HG03469 (cell line): Measurements from ENCODE around the gene POLK.
"Not testable (repeated sequence)": the region's sequence is repeated elsewhere in the genome, so short reads cannot be mapped to it uniquely, and the experiment has no call there.

ENCODE experiments used
- ATAC-seq: cut with Tn5 transposase; IDR thresholded peaks from one replicate; pipeline ENCODE4 v1.9.1; 2021; ENCODE audit warnings: mild to moderate bottlenecking, moderate library complexity, moderate number of reproducible peaks; ENCODE audit not compliant: unreplicated experiment

POLK gene

DNA sequence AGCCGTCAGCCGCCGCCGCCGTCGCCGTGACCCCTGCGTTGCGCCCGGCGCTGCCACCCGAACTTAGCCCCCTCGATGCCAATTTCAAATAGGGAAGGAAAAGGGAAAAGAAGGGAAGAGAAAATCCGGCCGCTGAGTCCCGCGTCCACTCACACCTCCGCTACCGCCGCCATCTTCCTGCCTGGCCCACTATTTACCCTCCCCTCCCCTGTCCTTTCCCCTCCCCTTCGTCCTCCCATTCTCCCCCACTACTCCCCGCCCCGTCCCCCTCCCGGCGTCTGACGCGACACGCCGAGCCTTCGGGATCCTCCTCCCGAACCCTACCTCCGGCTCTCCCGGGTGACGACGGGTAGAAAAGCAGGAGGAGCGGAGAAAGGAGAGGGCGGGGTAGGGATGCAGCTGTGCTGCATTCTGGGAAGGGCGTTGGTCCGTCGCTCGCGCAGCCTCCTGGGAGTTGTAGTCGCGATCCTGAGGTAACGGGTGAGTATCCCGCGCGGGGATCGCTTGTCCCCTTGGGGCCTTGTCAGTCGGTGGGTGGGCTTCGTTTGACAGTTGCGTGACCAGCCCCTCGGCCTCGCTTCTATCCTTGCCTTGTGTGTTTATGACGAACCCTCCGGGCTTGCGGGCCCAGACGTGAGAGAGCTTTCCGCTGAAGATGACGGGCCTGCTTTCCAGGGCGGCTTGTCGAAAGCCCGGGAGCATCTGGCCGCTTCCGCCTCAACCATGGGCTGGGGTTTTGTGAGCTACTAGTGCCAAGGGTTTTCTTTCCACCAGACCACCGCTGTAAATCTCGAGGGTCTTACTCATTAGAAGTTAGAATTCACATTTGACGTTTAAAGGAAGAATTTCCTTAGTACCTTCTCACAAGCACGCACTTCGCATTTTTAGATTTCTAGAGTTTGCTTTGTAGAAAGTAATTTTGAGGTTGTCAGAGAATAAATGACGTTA lies at the start of gene POLK, which contains the start of gene CERT1:
Gene POLK, plus strand, starts transcription at position 457 of the 948 bp plus-strand sequence.
Gene CERT1, minus strand, starts transcription at position 195 of the 948 bp plus-strand sequence. CDS start 422 bp downstream, outside the sequence.
- ATAC-seq = peak; percentile 62

DNA sequence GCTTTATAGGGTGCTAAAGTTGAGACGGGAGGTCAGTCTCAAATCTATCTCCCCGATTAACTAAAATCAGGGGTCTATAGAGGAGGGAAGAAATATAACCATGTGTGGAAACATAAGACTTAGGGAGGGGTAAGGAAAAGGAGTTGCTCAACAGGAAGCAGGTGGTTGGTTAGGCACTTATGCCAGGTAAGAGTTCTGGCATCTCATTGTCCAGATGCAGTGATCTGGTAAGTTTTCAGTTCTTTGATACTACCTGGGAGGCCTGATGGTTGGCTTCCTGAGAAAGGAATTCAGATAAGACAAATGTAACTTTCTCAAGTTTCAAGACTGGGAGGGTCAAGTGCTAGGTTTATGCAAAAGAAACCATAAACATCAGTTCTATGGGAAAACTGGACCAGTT lies 48.0 kb upstream of the POLK start:
- ATAC-seq = no peak

DNA sequence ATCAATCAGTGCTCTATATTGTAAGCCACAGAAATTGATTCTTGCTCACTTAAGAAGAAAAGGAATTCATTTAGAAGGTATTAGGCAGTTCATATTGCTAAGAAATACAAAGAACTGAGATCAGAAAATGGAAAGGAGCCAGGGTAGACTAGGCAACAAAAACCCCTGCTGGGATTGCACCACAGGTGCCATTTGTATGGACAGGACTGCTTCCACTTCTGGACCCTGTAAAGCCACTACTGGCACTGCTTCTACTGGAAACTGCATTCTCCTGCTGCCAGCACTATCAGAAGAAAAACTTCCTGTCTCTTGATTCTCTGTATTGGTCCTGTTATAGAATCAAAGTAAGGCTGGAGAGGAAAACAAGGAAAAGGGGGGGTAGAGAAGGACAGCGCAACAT lies 46.2 kb upstream of the POLK start:
- ATAC-seq = no peak

DNA sequence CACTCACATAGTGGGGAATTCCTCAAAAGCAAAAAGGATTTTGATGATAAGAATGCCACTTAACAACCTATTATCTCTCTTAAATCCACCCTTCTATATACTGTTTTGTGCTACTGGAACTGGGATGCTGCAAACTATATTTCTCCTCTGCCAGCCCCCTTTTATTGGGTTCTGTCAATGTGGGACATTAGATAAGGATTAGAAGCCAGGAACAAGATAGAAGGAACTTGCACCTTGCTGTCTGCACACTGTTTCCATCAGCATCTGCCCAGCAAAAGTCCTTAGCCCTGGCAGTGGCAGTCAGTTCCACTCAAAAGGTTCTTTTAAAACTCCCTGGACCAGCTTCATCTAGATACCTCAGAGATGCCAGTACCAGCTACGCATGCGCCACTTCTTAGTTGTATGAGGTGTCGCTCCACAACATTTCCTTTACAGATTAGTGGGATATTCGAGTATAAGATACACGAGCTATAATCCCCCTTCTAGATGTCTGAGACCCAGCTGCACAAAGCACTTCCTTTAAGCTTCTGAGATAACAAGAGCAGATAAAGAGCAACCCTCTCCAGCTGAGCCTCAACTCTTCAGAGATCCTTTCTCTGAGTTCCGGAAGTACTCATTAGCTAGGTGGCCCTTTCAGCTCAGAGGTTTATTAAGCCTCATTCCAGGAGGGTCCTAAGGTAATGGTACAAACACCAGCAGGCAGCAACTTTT lies 45.5 kb upstream of the POLK start:
- no peak for ATAC-seq

DNA sequence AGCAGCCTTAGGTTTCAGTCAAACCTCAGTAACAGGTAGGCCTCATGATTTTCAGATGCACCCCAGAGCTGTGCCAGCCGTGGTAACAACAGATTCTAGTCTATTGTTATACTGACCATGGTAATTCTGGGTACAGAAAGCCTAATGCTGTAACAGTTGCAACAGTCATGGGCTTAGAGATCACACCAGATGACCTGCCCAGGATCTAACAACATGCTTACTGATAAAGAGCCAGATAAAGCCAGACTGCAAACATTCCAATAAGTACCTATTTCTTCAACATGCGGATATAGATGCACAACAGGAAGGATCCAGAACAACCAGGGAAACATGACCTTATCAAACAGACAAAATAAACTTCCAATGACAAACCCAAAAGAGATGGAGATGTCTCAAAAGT lies 43.1 kb upstream of the POLK start:
- ATAC-seq = no peak

DNA sequence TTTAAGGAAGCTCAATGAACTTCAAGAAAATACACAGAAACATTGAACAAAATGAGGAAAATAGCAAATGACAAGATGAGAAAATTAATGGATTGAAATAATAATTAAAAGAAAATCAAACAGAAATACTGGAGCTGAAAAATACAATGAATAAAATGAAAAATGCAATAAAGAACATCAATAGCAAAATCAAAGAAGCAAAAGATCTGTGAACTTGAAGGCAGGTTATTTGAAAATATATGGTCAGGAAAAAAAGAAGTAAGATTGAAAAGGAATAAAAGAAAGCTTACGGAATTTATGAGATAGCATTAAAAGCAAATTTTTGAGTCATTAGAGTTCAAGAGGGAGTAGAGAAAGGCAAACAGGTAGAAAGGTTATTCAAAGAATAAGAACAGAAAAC lies 42.7 kb upstream of the POLK start:
- ATAC-seq = no peak

DNA sequence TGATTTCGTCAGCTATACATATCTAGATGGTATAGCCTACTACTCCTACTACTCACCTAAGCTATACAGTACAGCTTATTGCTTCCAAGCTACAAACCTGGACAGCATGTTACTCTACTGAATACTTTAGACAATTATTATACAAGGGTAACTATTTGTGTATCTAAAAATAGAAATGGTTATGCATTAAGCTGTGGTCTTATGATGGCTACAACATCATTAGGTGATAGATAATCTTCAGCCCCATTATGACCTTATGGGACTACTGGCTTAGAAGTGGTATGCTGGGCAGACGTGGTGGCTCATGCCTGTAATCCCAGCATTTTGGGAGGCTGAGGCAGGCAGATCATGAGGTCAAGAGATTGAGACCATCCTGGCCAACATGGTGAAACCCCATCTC lies 40.5 kb upstream of the POLK start:
- ATAC-seq = no peak

DNA sequence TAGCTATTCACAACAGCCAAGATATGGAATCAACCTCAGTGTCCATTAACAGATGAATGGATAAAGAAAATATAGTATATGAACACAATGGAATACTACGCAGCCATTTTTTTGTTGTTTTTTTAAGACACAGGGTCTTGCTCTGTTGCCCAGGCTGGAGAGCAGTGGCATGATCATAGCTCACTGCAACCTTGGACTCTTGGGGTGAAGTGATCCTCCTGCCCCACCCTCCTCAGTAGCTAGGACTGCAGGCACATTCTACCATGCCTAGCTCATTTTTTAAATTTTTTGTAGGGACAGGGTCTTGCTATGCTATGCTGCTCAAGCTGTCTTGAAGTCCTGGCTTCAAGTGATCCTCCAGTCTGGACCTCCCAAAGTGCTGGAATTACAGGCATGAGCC lies 38.7 kb upstream of the POLK start:
- no peak for ATAC-seq

DNA sequence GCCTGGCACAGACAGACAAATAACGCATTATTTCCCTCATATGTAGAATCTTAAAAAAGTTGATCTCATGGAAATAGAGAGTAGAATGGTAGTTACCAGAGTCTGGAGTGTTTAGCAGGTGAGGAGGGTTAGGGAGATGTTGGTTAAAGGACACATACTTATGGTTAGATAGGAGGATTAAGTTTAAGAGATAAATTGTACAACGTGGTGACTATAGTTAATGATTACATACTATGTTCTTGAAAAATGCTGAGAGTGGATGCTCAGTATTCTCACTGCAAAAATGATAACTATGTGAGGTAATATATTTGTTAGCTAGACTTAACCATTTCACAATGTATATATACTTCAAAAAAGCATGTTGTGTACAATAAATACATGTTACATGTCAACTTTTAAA lies 38.2 kb upstream of the POLK start:
- no peak for ATAC-seq

DNA sequence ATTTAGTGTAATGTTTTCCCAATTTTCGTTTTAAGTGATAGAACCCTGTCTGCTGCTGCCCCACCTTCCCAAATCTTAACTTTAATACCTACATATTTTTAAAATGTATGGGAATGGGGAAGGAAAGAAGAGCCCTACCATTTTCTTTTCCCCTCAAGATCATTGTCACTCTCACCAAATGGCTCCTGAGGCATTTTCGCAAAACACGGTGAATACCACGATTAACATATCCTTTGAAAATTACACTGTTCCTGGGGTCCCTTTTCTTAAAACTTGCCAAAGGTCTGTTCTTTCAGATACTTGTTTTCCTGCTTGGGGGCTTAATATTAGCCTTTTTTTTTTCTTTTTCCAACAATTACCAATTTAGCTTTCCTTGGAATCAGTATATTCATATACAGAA lies 36.3 kb upstream of the POLK start:
- no peak for ATAC-seq

DNA sequence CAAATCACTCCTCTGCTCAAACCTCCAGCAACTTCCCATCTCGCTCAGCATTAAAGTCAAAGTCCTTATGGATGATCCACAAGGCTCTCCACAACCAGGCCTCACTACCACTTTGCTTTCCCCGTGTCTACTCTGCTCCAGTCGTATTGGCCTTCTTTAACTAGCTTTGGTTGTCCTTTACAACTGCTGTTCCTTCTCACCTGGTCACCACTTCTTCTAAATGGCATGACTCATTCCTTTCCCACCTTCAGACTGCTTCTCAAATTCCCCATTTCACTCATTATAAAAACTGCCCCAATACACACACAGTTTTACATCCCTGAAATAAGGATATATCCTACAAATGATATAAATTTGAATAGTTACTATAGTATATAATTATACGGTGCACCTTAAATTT lies 30.7 kb upstream of the POLK start:
- ATAC-seq = no peak

DNA sequence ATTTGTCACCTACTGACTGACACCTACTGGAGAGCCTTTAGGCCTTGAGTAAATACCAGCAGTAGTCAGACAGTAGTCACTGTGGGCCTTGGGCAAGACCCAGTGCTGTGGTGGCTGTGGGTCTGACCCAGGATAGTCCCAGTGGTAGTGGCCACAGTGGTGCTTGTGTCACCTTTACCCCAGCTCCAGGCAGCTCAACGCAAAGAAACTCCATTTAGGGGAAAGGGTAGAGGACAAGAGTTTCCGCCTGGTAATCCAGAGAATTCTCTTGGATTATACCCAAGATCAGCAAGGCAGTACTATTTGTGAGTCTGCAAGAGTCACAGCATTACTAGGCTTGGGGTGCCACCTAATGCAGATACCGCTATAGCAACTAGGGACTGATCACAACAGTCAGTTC lies 29.2 kb upstream of the POLK start:
- no peak for ATAC-seq

DNA sequence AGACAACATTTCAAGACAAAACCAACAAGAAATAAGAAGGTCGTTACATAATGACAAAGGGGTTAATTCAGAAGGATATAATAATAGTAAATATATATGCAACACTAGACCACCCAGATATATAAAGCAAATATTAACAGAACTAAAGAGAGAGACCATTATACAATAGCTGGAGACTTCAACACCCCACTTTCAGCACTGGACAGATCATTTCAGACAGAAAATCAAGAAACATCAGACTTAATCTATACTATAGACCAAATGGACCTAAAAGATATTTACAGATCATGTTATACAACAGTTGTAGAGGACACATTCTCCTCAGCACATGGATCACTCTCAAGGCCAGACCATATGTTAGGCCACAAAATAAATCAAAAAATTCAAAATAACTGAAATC lies 27.1 kb upstream of the POLK start:
- ATAC-seq = no peak

DNA sequence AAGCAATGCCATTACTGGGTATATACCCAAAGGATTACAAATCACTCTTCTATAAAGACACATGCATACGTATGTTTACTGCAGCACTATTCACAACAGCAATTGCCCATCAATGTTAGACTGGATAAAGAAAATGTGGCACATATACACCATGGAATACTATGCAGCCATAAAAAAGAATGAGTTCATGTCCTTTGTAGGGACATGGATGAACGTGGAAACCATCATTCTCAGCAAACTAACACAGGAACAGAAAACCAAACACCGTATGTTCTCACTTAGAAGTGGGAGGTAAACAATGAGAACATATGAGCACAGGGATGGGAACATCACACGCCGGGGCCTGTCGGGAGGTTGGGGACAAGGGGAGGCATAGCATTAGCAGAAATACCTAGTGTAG lies 21.8 kb upstream of the POLK start:
- not testable (repeated sequence) for ATAC-seq

DNA sequence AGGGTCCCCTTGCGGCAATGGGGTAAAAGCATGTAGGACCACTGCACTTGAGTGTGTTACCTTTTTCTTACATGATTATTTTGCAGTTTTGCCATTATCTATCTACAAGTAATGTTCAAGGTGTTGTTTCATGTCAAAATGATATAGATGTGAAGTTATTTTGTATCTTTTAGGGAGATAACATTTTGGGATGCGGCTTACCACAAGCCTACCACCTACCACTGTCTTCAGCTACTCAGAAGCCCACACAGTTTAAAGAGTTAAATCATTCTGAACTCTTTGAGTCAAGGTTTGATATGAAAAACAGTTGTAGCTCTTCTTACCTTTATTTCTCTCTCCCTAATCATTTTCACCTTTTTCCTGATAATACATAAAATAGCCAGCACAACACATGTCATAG lies 20.1 kb upstream of the POLK start:
- no peak for ATAC-seq

DNA sequence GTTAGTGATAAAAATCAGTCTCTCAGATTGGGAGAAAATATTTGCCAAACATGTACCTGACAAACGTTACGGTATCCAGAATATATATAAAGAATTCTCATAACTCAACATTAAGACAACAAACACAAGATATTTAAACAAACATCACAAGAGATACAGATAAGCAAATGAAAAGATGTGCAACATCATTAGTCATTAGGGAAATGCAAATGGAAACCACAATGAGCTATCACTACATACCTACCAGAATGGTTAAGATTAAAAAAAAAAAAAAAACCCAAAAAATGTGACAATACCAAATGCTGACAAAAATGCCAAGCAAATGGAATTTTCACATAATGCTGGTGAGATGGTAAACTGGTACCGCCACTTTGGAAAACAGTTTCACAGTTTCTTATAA lies 15.7 kb upstream of the POLK start:
- ATAC-seq = no peak

DNA sequence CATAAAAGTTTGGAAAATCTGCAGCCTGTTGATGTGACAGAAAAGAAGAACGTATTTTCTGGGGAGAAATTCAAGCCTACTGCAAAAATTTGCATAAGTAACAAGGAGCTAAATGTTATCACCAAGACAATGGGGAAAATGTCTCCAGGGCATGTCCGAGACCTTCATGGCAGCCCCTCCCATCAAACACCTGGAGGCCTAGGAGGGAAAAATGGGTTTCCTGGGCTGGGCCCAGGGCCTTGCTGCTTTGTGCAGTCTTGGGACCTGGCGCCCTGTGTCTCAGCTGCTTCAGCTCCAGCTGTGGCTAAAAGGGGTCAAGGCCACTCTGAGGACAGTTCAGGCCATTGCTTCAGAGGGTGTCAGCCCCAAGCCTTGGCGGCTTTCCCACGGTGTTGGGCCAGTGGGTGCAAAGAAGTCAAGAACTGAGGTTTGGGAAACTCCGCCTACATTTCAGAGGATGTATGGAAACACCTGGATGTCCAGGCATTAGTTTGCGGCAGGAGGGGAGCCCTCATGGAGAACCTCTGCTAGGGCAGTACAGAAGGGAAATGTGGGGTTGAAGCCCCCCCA lies 13.4 kb upstream of the POLK start:
- no peak for ATAC-seq

DNA sequence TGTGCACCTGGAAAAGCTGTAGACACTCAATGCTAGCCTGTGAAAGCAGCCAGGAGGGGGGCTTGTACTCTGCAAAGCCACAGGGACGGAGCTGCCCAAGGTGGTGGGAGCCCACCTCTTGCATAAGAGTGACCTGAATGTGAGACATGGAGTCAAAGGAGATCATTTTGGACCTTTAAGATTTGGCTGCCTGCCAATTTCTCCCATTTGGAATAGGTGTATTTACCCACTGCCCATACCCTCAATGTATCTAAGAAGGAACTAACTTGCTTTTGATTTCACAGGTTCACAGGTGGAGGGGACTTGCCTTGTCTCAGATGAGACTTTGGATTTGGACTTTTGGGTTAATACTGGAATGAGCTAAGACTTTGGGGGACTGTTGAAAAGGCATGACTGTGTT lies 12.8 kb upstream of the POLK start:
- ATAC-seq = not testable (repeated sequence)

DNA sequence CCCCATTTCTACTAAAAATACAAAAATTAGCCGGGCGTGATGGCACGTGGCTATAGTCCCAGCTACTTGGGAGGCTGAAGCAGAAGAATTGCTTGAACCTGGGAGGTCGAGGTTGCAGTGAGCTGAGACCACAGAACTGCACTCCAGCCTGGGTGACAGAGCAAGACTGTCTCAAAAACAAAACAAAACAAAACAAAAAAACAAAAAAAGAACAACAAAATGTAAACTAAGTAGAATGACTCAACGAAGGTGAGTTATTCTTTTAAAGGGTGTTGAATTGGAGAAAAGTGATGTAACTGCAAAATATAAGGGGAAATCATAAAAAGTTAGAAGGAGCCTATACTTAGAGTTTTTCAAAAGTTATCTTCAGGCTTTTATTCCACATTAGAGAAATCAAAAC lies 6.6 kb upstream of the POLK start:
- not testable (repeated sequence) for ATAC-seq

DNA sequence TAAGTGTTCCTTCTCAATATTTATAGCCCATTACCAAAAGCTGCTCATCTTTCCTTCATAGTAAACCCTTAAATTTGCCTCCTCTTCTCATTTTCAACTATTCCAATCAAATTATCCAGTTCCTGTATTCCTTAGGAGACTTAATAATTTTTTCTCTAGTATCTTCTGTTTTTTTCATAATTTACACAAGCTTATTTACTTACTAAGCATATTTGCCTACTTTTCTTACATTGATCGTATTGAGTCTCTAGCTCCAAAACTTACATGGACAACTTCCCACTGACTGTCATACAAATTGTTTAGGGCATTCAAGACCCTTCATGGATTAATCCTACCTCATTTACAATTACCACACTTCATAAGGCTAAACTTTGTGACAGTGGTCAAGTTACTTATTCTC lies 3.9 kb upstream of the POLK start:
- ATAC-seq = no peak

DNA sequence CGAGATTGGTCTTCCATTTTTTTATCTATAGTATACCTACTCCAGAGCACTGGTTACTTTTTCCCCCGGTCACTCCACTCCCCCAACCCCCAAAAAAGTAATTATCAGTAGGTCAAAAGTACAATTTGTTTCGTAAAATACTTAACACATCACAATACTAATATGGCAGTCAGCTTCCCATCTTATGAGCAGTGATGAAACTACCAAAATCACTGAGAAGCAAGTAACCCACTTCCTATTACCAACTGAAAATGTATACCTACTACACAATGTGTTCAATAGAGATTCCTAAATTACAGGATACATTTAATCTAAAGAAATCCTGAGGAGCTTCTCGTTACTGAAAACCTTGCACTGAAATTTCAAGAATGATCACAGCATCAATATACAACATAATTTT lies 2.1 kb upstream of the POLK start:
- no peak for ATAC-seq

DNA sequence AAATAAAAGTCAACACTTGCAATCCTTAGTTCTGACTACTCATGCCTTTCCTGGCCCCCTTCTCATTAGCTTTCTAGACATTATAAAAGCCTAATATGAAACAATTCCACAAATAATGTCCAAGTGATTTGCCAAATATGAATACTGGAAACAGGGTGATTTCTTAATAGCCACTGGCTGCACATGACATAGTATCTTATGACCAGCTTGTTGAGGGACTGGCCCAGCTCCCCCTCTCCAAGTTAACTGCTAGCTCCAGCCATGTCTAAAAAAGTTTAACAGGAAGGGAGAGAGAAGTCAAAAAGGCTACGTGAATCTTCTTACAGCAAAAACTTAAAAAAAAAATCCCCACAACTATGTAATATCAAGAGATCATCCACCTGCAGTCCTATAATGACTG lies 1.7 kb upstream of the POLK start:
- ATAC-seq = no peak
